ENCODE results near the gene TFDP3. TPM values are rescaled to one million over a fixed set of nuclear protein-coding genes. Genes with fewer than 3 reads are reported as not detected.

Gene TFDP3
- not detected for polyA plus RNA-seq (2012; ENCODE audit: insufficient read depth, insufficient read length)

- H3K4me3 ChIP-seq (ENCODE audit: low read length): no peak within 1 kb of the TSS
- DNase-seq (ENCODE audit: low read depth, low spot score): no peak
These were observed at the start of gene TFDP3 for GRCh38 chrX:133218329-133218728. Gene TFDP3 (minus strand): TSS chrX:133218354. CDS start chrX:133218259, 95 bp downstream.

GRCh38 chrX:133267621-133268020, 49.5 kb upstream of the TFDP3 start:
- DNase-seq (ENCODE audit: low read depth, low spot score): no peak
- no peak overlapping the region for H3K4me3 ChIP-seq (ENCODE audit: low read length)

GRCh38 chrX:133265331-133265730, 47.2 kb upstream of the TFDP3 start:
- no peak overlapping the region for H3K4me3 ChIP-seq (ENCODE audit: low read length)
- no peak for DNase-seq (ENCODE audit: low read depth, low spot score)

GRCh38 chrX:133258481-133258880, 40.3 kb upstream of the TFDP3 start:
- H3K4me3 ChIP-seq (ENCODE audit: low read length): no peak overlapping the region
- DNase-seq (ENCODE audit: low read depth, low spot score): no peak

- no peak overlapping the region for H3K4me3 ChIP-seq (ENCODE audit: low read length)
- no peak for DNase-seq (ENCODE audit: low read depth, low spot score)
These were observed 36.5 kb upstream of the TFDP3 start for GRCh38 chrX:133254666-133255065.

GRCh38 chrX:133251204-133251603, 33.0 kb upstream of the TFDP3 start:
- no peak for DNase-seq (ENCODE audit: low read depth, low spot score)
- no peak overlapping the region for H3K4me3 ChIP-seq (ENCODE audit: low read length)

GRCh38 chrX:133250184-133251100, 32.3 kb upstream of the TFDP3 start:
- no peak for DNase-seq (ENCODE audit: low read depth, low spot score)

GRCh38 chrX:133249266-133250058, 31.3 kb upstream of the TFDP3 start:
- DNase-seq (ENCODE audit: low read depth, low spot score): no peak
- H3K4me3 ChIP-seq (ENCODE audit: low read length): no peak overlapping the region

More at GRCh38 chrX:133250184-133251100, 32.3 kb upstream of the TFDP3 start:
- no peak overlapping the region for H3K4me3 ChIP-seq (ENCODE audit: low read length)

- no peak overlapping the region for H3K4me3 ChIP-seq (ENCODE audit: low read length)
- no peak for DNase-seq (ENCODE audit: low read depth, low spot score)
These were observed 30.0 kb upstream of the TFDP3 start for GRCh38 chrX:133248177-133248576.

GRCh38 chrX:133246921-133247320, 28.8 kb upstream of the TFDP3 start:
- DNase-seq (ENCODE audit: low read depth, low spot score): no peak

GRCh38 chrX:133235830-133236229, 17.7 kb upstream of the TFDP3 start:
- no peak overlapping the region for H3K4me3 ChIP-seq (ENCODE audit: low read length)
- DNase-seq (ENCODE audit: low read depth, low spot score): no peak

More at GRCh38 chrX:133246921-133247320, 28.8 kb upstream of the TFDP3 start:
- no peak overlapping the region for H3K4me3 ChIP-seq (ENCODE audit: low read length)

GRCh38 chrX:133232331-133232730, 14.2 kb upstream of the TFDP3 start:
- H3K4me3 ChIP-seq (ENCODE audit: low read length): no peak overlapping the region
- no peak for DNase-seq (ENCODE audit: low read depth, low spot score)

- DNase-seq (ENCODE audit: low read depth, low spot score): no peak
- no peak overlapping the region for H3K4me3 ChIP-seq (ENCODE audit: low read length)
These were observed 11.2 kb upstream of the TFDP3 start for GRCh38 chrX:133229361-133229760.

- H3K4me3 ChIP-seq (ENCODE audit: low read length): no peak overlapping the region
- no peak for DNase-seq (ENCODE audit: low read depth, low spot score)
These were observed 2.4 kb downstream of the TFDP3 start for GRCh38 chrX:133215747-133216146.

- no peak overlapping the region for H3K4me3 ChIP-seq (ENCODE audit: low read length)
- no peak for DNase-seq (ENCODE audit: low read depth, low spot score)
These were observed 3.1 kb downstream of the TFDP3 start for GRCh38 chrX:133215017-133215416.

- no peak for DNase-seq (ENCODE audit: low read depth, low spot score)
- no peak overlapping the region for H3K4me3 ChIP-seq (ENCODE audit: low read length)
These were observed 3.9 kb downstream of the TFDP3 start for GRCh38 chrX:133214301-133214700.

- DNase-seq (ENCODE audit: low read depth, low spot score): no peak
- H3K4me3 ChIP-seq (ENCODE audit: low read length): no peak overlapping the region
These were observed 5.0 kb downstream of the TFDP3 start for GRCh38 chrX:133213117-133213516.

GRCh38 chrX:133207751-133208150, 10.4 kb downstream of the TFDP3 start:
- no peak for DNase-seq (ENCODE audit: low read depth, low spot score)

GRCh38 chrX:133191739-133192039, 26.5 kb downstream of the TFDP3 start:
- no peak for DNase-seq (ENCODE audit: low read depth, low spot score)
- H3K4me3 ChIP-seq (ENCODE audit: low read length): no peak overlapping the region

More at GRCh38 chrX:133207751-133208150, 10.4 kb downstream of the TFDP3 start:
- H3K4me3 ChIP-seq (ENCODE audit: low read length): no peak overlapping the region

All from Jurkat, Clone E6-1 (cell line).